Activated CD4-positive, alpha-beta memory T cell treated with anti-CD3 and anti-CD28 coated beads for 36 hours (primary cell): ENCODE results near the gene F10. TPM values are rescaled to one million over a fixed set of nuclear protein-coding genes. Genes with fewer than 3 reads are reported as not detected.

ENCODE experiments used
- CTCF ChIA-PET: fragments of 350-600 bp; sonication (Branson Sonifier 250); formaldehyde crosslinking; loops from one replicate; lab custom pipeline; 2021; ENCODE audit warnings: antibody characterized with exemption, inconsistent platforms; lab: Charles Lee
- POLR2A ChIA-PET: fragments of 350-600 bp; sonication (Branson Sonifier 250); formaldehyde crosslinking; loops from one replicate; lab custom pipeline; 2021; ENCODE audit warnings: antibody characterized with exemption; lab: Charles Lee
- DNase-seq: peaks from one replicate; pipeline ENCODE4 v3.0.0-alpha.2; 2020
- H3K27ac Mint-ChIP-seq: one replicate; pipeline ENCODE4 v1.8.0; 2021; ENCODE audit warnings: mixed read lengths
- H3K27me3 Mint-ChIP-seq: one replicate; pipeline ENCODE4 v1.8.0; 2021; ENCODE audit warnings: mixed read lengths
- H3K36me3 Mint-ChIP-seq: one replicate; pipeline ENCODE4 v1.8.0; 2021; ENCODE audit warnings: mixed read lengths
- H3K4me1 Mint-ChIP-seq: one replicate; pipeline ENCODE4 v1.8.0; 2021; ENCODE audit warnings: low read depth, mixed read lengths
- H3K4me3 Mint-ChIP-seq: one replicate; pipeline ENCODE4 v1.8.0; 2021; ENCODE audit warnings: mild to moderate bottlenecking, mixed read lengths
- H3K9me3 Mint-ChIP-seq: one replicate; pipeline ENCODE4 v1.8.0; 2021; ENCODE audit warnings: mixed read lengths
- intact Hi-C: fragments of 100-400 bp; cut with micrococcal nuclease; formaldehyde crosslinking; loops from one replicate; pipeline ENCODE4 v1.15.1; 2023
- total RNA-seq, 2 experiments: library from RNA; stranded (reverse); gene quantifications; one replicate each; pipeline ENCODE4 v1.2.3, GENCODE V29; 2021

F10 gene
- total RNA-seq, 2 experiments from 2014 or later: not detected

- no peak overlapping the region for H3K4me3 Mint-ChIP-seq
- H3K27me3 Mint-ChIP-seq: no peaks in the 10 kb centered on the region
- CTCF ChIA-PET: interaction anchor here (0.6 kb wide), 1 partner anchor 112 kb away, joined by 4 read pairs; no protein-coding TSS in a partner anchor
- peaks cover 56% of the 10 kb centered on the region for H3K4me1 Mint-ChIP-seq
- POLR2A ChIA-PET: interaction anchor here (1.2 kb wide), 1 partner anchor 24 kb away, joined by 3 read pairs; no protein-coding TSS in a partner anchor
- no peaks in the 10 kb centered on the region for H3K9me3 Mint-ChIP-seq
- H3K36me3 Mint-ChIP-seq: peaks cover 55% of the 10 kb centered on the region
- intact Hi-C loops: no loop called here
- no peak overlapping the region for H3K27ac Mint-ChIP-seq
- no peak for DNase-seq
These were observed 61.0 kb downstream of the F10 start for GRCh38 chr13:113183450-113184129.

DNA sequence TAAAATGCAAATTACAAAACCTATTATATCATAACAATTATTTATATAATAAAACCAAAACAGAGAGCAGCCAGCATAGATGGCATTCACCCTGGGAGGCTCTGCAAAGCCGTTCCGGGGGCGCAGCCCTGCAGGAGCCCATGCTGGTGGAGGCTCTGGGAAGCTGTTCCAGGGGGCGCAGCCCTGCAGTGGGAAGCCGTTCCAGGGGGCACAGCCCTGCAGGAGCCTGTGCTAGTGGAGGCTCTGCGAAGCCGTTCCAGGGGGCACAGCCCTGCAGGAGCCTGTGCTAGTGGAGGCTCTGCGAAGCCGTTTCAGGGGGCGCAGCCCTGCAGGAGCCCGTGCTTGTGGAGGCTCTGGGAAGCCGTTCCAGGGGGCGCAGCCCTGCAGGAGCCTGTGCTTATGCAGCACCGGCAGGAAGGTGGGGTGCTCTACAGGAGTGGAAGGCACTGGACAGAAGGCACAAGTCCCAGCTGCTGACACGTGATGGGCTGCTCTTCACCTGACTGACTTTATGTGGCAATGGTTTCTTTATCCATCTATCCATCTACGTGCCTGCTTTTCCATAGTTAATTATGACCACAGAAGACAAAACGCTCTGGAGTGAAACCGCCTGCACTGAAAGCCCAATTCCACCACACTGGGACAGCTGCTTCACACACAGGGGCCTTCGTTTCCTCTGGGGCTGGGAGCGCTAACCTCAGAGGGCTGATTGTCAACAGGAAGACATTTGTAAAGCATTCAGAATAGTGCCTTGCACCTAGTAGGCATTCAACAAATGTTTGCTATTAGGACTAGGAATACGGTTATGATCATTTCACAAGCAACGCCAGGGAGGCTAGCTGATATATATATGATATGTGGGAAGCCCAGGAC, 62.2 kb downstream of the F10 start:
- Mint-ChIP-seq H3K4me1 (peaks cover 49% of the 10 kb centered on the region), H3K36me3 (peaks cover 56% of the 10 kb centered on the region), H3K27me3 (no peaks in the 10 kb centered on the region), H3K27ac (peak overlapping the region; percentile 76), H3K9me3 (no peaks in the 10 kb centered on the region), H3K4me3 (peak overlapping the region; percentile 45)
- ChIA-PET POLR2A (interaction anchor here (1.2 kb wide), 1 partner anchor 24 kb away, joined by 4 read pairs; the partner anchor contains the start of genes CUL4A and PCID2), CTCF (interaction anchor here (1.8 kb wide), 1 partner anchor 24 kb away, joined by 5 read pairs; the partner anchor contains the start of genes CUL4A and PCID2)
- DNase-seq: peak; percentile 43
- intact Hi-C loops: no loop called here

DNA sequence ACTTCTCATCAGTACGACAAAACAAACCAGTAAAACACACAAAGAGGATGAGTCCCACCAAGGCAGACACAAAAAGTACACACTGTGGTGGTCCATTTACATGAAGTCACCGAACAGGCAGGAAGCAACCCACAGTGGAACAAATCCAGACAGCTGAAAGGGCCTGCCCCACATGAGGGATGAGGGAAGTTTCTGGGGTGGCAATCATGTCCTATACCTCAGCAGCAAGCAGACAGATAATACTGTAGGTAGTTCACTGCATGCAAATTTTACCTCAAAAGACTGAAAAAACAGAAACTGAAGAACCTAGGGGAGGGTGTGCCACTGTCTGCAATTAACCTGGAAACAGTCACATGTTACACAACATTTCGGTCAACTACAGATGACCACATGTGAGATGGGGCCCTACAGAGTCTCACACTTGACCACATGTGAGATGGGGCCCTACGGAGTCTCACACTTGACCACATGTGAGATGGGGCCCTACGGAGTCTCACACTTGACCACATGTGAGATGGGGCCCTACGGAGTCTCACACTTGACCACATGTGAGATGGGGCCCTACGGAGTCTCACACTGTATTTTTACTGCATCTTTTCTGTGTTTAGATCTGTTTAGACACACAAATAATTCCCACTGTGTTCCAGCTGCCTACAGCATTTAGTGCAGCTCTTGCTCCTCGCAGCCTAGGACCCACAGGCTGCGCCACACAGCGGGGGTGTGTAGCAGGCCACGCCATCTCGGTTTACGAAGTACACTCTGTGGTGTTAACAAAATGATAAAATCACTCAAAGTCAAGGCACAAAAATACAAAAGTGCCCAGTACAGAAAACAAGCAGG, 63.7 kb downstream of the F10 start:
- Mint-ChIP-seq H3K27ac (peak overlapping the region; percentile 83), H3K27me3 (no peaks in the 10 kb centered on the region), H3K4me3 (peak overlapping the region; percentile 40), H3K36me3 (peaks cover 54% of the 10 kb centered on the region), H3K9me3 (no peaks in the 10 kb centered on the region), H3K4me1 (peaks cover 41% of the 10 kb centered on the region)
- ChIA-PET CTCF (interaction anchor here (1.2 to 1.8 kb wide), 2 partner anchors 16 to 23 kb away, joined by 5 read pairs; partner anchors contain the start of genes CUL4A and PCID2), POLR2A (interaction anchor here (0.8 to 1.2 kb wide), 2 partner anchors 23 to 181 kb away, joined by 3 to 4 read pairs; partner anchors contain the start of genes CUL4A and PCID2)
- intact Hi-C loops: loop anchor here (1.0 to 2.0 kb wide), 2 partner anchors 10 to 23 kb away; partner anchors contain the start of genes CUL4A and PCID2
- peak; percentile 42 for DNase-seq

DNA sequence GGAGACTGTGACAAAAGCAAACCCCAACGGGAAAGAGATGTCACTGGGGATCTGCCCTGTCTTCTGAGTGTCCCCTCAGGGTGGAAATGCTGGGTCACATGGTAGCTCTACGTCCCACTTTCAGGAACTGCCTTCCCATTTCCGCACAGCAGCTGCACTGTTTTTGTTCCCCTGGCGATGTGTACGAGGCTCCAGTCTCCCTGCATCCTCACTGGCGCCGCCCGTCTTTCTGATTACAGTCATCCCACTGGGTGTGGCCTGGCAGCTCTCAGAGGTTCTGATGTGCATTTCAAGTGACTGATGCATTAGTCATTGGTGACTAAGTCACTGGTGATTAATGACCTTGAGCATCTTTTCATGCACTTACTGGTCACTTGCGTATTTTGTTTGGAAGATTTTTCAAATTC, 64.7 kb downstream of the F10 start:
- no peaks in the 10 kb centered on the region for H3K27me3 Mint-ChIP-seq
- ChIA-PET POLR2A (interaction anchor here (0.8 kb wide), 1 partner anchor 182 kb away, joined by 3 read pairs; no protein-coding TSS in a partner anchor), CTCF (interaction anchor here (1.0 to 1.2 kb wide), 2 partner anchors 12 to 17 kb away, joined by 4 to 5 read pairs; no protein-coding TSS in a partner anchor)
- DNase-seq: peak; percentile 84
- no peaks in the 10 kb centered on the region for H3K9me3 Mint-ChIP-seq
- peaks cover 40% of the 10 kb centered on the region for H3K4me1 Mint-ChIP-seq
- H3K36me3 Mint-ChIP-seq: peaks cover 54% of the 10 kb centered on the region
- intact Hi-C loops: loop anchor here (2.0 kb wide), 1 partner anchor 22 kb away; the partner anchor contains the start of genes CUL4A and PCID2
- H3K4me3 Mint-ChIP-seq: peak overlapping the region; percentile 53
- peak overlapping the region; percentile 90 for H3K27ac Mint-ChIP-seq

- Mint-ChIP-seq H3K27me3 (no peaks in the 10 kb centered on the region), H3K27ac (no peak overlapping the region), H3K4me1 (peaks cover 38% of the 10 kb centered on the region), H3K9me3 (no peaks in the 10 kb centered on the region), H3K36me3 (peaks cover 55% of the 10 kb centered on the region), H3K4me3 (no peak overlapping the region)
- ChIA-PET CTCF (interaction anchor here (1.0 kb wide), 1 partner anchor 13 kb away, joined by 4 read pairs; no protein-coding TSS in a partner anchor), POLR2A (no interaction called here)
- intact Hi-C loops: loop anchor here (2.0 kb wide), 1 partner anchor 21 kb away; the partner anchor contains the start of genes CUL4A and PCID2
- DNase-seq: no peak
These were observed 65.5 kb downstream of the F10 start for GRCh38 chr13:113187883-113188665.

GRCh38 chr13:113190181-113190580, 67.6 kb downstream of the F10 start:
- ChIA-PET CTCF (no interaction called here), POLR2A (interaction anchor here (0.6 to 1.1 kb wide), 2 partner anchors 9 to 291 kb away, joined by 3 read pairs; no protein-coding TSS in a partner anchor)
- Mint-ChIP-seq H3K27me3 (no peaks in the 10 kb centered on the region), H3K4me1 (peaks cover 26% of the 10 kb centered on the region), H3K9me3 (no peaks in the 10 kb centered on the region), H3K27ac (no peak overlapping the region), H3K4me3 (no peak overlapping the region), H3K36me3 (peaks cover 58% of the 10 kb centered on the region)
- intact Hi-C loops: no loop called here
- DNase-seq: no peak

DNA sequence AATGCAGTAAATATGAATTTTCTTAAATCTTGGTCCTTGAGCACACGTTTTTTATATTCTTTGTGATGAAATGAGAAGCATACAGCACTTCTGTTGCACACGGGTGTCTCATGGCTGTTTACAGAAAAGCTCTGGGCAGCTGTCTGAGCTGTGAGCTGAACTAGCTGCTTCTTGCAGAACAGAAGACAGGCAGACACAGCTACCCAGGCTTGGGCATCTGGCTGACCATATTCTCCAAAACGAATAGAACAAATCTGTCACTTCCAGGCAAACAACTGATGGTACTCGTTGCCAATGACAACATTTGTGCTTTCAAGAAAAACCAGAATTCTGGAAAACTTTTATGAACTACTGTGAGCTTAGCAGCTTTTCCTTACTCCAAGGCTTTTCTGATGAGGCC, 69.7 kb downstream of the F10 start:
- ChIA-PET CTCF (no interaction called here), POLR2A (no interaction called here)
- no peaks in the 10 kb centered on the region for H3K27me3 Mint-ChIP-seq
- peaks cover 8% of the 10 kb centered on the region for H3K4me1 Mint-ChIP-seq
- H3K27ac Mint-ChIP-seq: no peak overlapping the region
- no peaks in the 10 kb centered on the region for H3K9me3 Mint-ChIP-seq
- intact Hi-C loops: no loop called here
- H3K4me3 Mint-ChIP-seq: no peak overlapping the region
- no peak for DNase-seq
- H3K36me3 Mint-ChIP-seq: peaks cover 60% of the 10 kb centered on the region

DNA sequence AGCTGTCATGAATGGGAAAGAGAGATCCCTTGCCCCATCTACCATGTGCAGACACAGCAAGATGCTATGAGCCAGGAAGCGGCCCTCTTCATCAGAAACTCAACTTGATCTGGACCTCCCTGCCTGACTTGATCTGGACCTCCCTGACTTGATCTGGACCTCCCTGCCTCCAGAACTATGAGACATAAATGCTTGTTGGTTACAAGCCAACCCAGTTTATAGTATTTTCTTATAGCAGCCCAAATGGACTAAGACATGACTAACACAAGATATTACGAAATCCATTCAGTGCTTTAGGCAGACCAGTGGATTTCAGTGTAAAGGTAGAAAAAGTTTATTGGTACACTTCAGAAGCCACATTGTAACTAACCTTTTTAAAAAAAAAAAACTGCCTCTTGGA, 70.3 kb downstream of the F10 start:
- intact Hi-C loops: no loop called here
- Mint-ChIP-seq H3K9me3 (no peaks in the 10 kb centered on the region), H3K4me1 (peaks cover 2% of the 10 kb centered on the region), H3K4me3 (no peak overlapping the region), H3K27me3 (no peaks in the 10 kb centered on the region), H3K27ac (no peak overlapping the region), H3K36me3 (peaks cover 58% of the 10 kb centered on the region)
- no peak for DNase-seq
- ChIA-PET CTCF (no interaction called here), POLR2A (no interaction called here)

- Mint-ChIP-seq H3K27me3 (no peaks in the 10 kb centered on the region), H3K36me3 (peaks cover 49% of the 10 kb centered on the region)
- CTCF ChIA-PET: no interaction called here
These were observed 72.8 kb downstream of the F10 start for GRCh38 chr13:113195360-113195759.

DNA sequence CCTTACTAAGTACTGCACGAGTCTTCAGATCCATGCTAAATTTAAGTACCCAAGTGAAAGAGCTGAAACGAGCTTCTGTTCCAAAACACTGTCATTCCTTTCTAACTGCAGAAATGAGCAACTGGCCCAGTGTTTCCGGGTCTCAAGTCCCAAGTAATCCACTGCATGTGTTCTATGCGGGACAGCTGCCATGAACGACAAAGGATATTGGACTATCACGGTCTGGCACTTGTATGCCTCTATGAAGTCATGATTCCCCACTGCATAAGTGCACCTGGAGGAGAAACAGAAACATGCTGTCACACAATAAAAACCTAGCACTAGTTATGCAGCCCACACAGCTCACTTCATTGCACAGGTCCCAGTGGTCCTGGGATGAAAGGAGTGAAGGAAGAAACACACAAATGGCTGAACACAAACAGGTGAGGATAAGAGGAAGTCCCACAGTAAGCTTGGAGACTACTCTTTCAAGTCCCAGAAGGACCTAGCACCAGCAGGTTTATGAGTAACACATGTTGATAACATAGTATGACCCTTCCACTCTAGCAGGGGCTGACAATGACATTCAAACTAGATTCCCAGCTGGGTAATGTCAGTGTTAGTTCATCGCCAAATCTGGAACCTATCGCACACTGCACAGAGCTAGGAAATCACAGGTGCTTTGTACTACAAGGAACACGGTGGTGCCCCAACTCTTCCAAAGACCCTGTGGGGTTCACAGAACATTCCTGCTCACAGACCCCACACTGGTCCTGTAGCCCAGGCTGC, 74.6 kb downstream of the F10 start:
- no peaks in the 10 kb centered on the region for H3K27me3 Mint-ChIP-seq
- H3K9me3 Mint-ChIP-seq: no peaks in the 10 kb centered on the region
- no peak overlapping the region for H3K27ac Mint-ChIP-seq
- peaks cover 1% of the 10 kb centered on the region for H3K4me1 Mint-ChIP-seq
- peaks cover 43% of the 10 kb centered on the region for H3K36me3 Mint-ChIP-seq
- DNase-seq: no peak
- POLR2A ChIA-PET: interaction anchor here (1.5 kb wide), 1 partner anchor 12 kb away, joined by 3 read pairs; the partner anchor contains the start of gene PCID2
- CTCF ChIA-PET: no interaction called here
- intact Hi-C loops: no loop called here
- H3K4me3 Mint-ChIP-seq: no peak overlapping the region

More at GRCh38 chr13:113195360-113195759, 72.8 kb downstream of the F10 start:
- H3K27ac Mint-ChIP-seq: no peak overlapping the region
- no peak overlapping the region for H3K4me3 Mint-ChIP-seq
- DNase-seq: no peak
- no peaks in the 10 kb centered on the region for H3K4me1 Mint-ChIP-seq
- POLR2A ChIA-PET: no interaction called here
- H3K9me3 Mint-ChIP-seq: no peaks in the 10 kb centered on the region
- intact Hi-C loops: no loop called here
